Gastrocnemius medialis (tissue), 4 donors: ENCODE results near the gene SFI1.
"Not testable (repeated sequence)": the region's sequence is repeated elsewhere in the genome, so short reads cannot be mapped to it uniquely, and the experiment has no call there.

ENCODE experiments used
- POLR2A ChIP-seq, 2 donors: fragments of 450-650 bp; IDR thresholded peaks; one replicate each; pipeline ENCODE4 v1.6.1; 2017; ENCODE audit warnings: antibody characterized with exemption in 2 of 2, mild to moderate bottlenecking in 2 of 2, moderate library complexity in 2 of 2
- TF ChIP-seq, protein P1 (sequence below), 5 experiments: fragments of 450-650 bp in 3 of 5; fragments of 200-600 bp in 2 of 5; sonication (generic) in 2 of 5; IDR thresholded peaks in 4 of 5; conservative IDR thresholded peaks in 1 of 5; 1 replicate in 4 of 5; 2 replicates in 1 of 5; pipeline ENCODE4 v1.5.1; 2016 to 2019; ENCODE audit warnings: antibody characterized with exemption in 5 of 5, mild to moderate bottlenecking in 3 of 5, moderate library complexity in 3 of 5

- TF ChIP-seq, protein P1, sequence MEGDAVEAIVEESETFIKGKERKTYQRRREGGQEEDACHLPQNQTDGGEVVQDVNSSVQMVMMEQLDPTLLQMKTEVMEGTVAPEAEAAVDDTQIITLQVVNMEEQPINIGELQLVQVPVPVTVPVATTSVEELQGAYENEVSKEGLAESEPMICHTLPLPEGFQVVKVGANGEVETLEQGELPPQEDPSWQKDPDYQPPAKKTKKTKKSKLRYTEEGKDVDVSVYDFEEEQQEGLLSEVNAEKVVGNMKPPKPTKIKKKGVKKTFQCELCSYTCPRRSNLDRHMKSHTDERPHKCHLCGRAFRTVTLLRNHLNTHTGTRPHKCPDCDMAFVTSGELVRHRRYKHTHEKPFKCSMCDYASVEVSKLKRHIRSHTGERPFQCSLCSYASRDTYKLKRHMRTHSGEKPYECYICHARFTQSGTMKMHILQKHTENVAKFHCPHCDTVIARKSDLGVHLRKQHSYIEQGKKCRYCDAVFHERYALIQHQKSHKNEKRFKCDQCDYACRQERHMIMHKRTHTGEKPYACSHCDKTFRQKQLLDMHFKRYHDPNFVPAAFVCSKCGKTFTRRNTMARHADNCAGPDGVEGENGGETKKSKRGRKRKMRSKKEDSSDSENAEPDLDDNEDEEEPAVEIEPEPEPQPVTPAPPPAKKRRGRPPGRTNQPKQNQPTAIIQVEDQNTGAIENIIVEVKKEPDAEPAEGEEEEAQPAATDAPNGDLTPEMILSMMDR (IDR thresholded peaks at IDR 0.05 in 4 of 5, conservative IDR thresholded peaks at IDR 0.05 in 1 of 5), result not testable (repeated sequence)
- not testable (repeated sequence) for TF ChIP-seq POLR2A (IDR thresholded peaks at IDR 0.05)
Measured at GRCh38 chr22:31507517-31507916, 11.2 kb downstream of the SFI1 start.
